ENCODE results near the gene VSTM2L.

DNA sequence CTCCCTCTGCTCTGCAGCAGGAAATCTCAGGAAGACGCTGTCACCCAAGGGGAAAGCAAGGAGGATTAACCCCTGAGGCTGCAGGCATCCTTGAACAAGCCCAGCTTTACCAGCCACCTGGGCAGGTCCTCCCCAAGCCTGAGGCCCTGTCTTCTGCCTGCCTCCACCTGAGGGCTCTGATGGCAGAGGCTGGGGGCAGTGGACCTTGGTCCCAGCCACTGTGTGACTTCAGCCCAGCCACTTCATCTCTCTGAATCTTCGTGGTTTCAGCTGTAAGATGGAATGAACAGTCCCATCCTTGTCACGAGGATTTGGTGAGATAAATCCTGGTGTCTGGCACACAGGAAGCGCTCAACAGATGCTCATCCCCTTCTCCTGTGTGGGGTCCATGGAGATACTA lies 8.5 kb upstream of the VSTM2L start:
- no peak for TF ChIP-seq CTCF (IDR thresholded peaks at IDR 0.05)
- no peak for TF ChIP-seq POLR2AphosphoS5 (IDR thresholded peaks at IDR 0.05)
- TF ChIP-seq EP300 (IDR thresholded peaks at IDR 0.05): no peak

Data from suprapubic skin (tissue), 4 donors.